GM18909 (cell line): ENCODE data around the gene INSIG1.

Experiments used
- ATAC-seq: cut with Tn5 transposase; IDR thresholded peaks from one replicate; pipeline ENCODE4 v1.9.1; 2021; ENCODE audit warnings: mild to moderate bottlenecking; ENCODE audit not compliant: unreplicated experiment, poor library complexity

Gene INSIG1

DNA sequence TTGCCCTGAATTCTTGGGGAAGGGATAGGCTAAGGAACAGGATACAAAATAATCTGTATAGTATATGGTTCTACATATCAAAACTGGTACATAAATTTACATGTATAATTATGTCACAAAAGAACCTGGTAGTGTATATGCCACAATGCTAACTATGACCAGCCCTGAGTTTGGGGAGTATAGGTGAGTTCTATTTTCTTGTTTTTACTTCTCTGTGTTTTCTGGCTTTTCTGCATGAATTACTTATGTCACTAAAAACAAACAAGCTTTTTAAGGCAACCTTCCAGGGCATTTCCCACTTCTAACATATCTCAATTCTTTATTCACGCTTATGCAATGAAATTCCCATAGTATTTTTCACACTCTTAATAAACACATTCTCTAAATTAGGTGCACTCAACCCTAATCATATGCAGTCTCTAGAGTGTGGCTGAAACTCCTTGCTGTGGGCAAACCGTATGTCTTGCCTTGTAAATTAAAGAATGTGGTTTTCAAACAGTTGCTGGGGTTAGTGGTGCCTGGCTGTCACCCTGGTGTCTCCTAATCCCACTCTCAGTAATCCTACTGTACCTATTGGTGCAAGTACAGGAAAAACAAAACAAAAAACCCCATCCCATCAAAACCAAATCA is 14.0 kb upstream of the INSIG1 start:
- ATAC-seq, result peak; percentile 90

DNA sequence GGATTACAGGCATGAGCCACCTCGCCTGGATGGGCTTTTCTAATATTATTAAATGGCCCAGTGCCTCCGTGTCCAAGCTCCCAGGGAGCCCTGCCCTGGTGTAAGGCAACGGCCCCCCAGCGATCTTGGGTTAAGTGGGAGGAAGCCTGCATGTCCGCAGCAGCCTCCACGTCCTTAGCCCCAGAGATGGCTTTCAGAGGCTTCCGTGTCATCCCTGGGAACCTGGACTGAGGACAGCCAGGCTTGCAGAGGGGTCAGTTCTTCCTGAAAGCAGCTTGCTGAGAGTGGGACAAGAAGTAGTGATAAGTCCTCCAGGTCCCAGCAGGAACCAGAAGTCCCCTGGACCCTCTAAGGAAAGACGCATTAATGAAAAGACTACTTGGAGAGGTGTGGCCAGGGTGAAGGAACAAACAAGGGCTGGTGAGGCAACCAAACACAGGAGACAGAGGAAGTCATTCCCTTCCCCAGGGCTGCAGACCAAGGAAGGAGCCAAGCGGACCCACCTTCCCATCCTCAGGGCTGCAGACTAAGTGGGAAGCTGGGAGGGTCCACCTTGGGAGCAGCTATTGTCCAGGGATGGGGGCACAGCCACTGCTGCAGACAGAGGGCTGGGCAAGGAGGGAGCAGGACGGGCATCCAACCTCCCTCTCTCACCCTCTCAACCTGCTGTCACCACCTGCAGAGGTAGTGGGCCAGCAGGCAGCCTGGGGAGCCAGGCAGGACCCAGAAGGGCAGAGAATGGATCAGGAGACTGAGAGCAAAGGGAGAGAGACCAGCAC is 13.0 kb upstream of the INSIG1 start:
- ATAC-seq, result no peak

DNA sequence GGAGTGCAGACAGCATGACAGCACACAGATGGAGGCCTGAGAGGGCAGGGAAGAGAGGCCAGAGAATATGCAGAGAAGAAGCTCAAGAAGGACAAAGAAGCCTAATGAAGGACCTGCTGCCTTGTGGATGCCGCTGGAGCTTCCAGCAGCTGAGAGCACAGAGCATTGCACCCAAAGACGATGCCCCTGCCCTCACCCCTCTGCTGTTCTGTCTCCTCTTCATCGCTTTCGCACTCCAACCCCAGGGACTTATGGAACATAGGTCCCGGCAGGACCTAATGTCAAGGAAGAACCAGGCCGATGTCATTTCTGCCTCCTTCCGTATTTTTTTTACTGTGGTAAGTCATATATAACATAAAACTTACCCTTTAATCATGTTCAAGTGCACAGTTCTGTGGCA is 12.3 kb upstream of the INSIG1 start:
- no peak for ATAC-seq

DNA sequence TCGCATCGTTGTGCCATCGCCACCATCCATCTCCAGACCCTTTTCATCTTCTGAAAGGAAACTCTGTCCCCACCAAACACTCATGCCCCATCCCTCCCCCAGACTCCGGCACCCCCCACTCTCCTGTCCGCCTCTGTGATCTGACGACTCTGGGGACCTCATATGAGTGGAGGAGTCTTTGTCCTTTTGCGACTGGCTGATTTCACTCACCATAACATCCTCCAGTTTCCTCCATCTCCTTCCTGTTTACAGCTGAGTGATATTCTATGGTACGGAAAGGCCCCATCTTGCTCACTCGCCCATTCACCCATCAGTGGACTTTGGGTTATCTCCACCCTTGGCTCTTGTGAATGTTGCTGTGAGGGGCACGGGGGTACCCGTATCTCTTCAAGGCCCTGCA is 11.8 kb upstream of the INSIG1 start:
- no peak for ATAC-seq

DNA sequence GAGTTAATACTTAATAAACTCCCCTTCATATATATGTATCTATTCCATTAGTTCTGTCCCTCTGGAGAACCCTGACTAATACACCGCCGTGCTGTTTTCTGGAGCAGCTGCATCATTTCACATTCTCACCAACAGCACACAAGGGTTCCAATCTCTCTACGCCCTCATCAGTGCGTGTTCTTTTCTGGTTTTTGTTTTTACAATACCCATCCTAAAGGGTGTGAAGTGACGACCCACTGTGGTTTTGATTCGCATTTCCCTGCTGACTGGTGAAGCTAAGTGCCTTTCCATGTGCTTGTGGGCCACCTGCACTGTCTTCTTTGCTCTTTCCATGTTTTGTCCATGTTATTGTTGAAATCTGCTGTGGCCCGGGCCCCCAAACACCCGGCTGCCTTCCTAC is 11.0 kb upstream of the INSIG1 start:
- ATAC-seq, result no peak

DNA sequence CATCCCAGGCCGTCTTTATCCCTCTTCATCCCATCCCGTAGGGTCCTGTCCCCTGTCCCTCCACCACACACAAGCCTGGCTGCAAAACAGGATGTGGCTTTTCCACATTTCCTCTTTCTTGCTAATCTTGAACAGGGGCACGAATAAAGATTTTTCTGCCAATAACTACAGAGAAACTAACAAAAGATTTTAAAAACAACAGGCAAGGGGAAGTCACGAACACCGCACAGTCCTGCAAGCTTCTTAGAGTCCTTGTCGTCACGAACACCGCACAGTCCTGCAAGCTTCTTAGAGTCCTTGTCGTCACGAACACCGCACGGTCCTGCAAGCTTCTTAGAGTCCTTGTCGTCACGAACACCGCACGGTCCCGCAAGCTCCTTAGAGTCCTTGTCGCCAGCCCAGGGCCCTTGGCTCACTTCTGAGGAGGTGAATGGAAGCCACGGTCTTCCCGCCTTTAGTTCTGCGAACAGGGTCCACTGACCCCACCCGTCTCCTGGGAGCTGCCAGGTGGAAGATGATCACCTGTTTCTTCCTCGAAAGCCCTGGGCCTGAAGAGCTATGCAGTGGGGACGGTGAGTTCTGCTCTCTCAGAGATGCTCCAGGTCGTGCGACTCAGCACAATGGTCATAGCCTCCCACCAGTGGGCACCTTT is 10.3 kb upstream of the INSIG1 start:
- ATAC-seq, result no peak

DNA sequence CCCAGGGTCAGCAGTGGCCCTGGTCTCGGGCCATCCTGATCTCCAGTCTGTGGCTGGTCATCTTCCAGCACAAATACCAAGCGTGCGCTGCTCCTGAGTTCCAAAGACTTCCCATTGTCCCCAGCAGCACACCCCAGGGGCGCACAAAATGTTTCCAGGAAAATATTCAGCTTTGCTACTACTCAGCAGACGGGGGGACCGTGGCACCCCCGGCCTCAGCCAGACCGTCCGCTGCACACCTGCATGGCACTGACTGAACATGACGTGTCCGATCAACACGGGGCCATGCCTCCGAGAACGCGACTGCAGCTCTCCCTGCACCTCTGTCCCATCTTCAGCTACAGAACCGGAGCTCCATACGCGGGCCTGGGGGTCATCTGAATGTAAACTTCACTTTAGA is 9.6 kb upstream of the INSIG1 start:
- no peak for ATAC-seq

DNA sequence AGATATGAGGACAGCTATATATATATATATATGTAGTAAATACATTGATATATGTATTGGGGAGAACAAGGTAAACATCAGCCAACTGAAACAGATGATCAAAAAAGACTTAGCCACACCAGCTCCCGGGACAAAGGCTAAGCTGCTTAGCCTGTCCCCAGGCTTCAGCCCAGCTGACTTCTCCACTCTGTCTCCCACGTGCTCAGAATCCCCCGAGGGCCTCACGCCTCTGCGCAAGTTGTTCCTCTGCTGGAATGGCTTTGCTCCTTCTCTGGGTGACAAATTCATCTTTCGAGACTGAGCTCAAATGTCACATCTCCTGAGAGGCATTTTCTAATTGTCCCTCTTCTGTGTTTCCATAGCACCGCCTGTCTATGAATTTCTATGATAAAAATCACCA is 8.6 kb upstream of the INSIG1 start:
- no peak for ATAC-seq

DNA sequence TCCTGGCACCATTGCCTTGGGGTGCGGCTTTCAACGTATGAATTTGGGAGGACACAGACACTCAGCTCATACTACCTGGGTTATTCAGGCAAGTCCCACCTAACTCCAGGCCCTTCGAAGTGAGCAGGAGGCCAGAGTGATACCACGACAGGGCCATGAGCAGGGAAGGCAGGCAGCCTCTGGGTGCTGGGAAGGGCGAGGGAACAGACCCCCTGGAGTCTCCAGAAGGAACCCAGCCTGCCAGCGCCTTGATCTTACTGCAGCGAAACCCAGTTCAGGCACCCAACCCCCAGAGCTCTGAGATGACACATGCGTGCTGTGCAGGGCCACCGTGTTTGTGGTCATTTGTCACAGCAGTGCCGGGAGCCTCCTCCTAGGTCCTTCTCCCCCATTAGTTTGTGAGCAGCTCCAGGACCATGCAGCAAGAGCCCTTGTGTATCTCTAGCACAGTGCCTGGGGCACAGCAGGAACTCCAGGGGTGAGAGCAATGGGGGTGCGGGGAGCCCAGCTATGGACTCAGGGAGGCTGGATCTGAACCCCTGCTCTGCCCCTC is 7.7 kb upstream of the INSIG1 start:
- ATAC-seq, result no peak

DNA sequence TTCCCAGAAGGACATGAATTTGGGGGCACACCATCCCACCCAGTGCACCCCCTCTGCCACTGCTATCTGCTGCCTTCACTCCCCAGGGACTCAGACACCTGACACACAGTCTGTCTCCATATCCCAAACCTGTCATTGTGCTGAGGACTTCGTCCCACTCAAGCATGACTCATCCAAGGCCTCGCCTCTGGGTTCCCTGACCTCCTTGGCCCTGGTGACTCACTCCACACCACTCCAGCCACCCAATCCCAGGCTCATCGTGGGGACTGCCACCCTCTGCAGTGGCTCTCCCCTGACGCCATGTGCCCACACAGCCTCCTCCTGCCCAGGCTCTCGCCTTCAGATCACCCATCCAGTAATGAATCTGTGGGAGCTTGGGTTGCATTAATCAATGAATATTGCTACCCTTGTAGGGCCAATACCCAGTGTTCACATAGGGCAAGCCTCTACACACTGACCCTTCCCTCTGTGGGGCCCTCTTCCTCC is 6.6 kb upstream of the INSIG1 start:
- no peak for ATAC-seq

DNA sequence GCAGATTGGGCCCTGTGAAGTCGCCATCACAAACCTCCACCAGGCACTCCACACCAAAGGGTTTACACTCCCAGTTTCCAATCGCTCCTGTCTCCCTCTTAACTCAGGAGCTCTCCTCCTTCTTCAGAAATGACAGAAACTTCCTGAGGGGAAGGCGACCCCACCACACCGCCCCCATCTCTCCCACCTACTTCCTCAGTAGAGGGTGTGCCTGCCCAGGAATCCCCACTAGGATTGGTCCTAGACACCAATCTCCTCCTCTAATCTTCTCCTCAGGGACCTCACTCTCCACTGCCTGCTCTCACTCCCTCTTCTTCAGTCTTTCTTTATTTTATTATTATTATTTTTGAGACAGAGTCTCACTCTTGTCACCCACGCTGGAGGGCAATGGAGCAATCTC is 5.9 kb upstream of the INSIG1 start:
- no peak for ATAC-seq

DNA sequence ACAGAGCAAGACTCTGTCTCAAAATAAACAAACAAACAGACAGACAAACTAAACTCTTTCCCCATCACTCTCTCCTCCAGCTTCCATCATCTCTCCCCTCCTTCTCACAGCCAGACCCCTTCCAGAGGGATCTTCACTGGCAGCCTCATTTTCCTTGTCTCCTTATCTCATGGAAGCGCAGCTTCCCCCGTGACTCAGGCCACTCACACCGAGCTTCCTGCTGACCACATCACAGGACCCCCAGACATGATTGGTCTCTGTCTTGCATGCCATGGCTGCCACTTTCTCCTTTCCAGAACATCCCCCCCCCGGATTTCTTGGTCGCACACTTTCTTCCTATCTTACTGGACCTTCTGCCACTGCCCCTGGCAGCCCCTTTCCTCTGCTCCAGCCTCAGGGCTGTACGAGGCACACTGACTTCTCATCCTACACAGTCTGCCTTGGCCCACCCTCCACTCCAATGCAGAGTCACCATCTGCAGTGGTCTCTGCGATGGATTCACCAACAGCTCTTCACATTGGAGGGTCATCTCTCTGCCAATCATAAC is 4.9 kb upstream of the INSIG1 start:
- no peak for ATAC-seq

DNA sequence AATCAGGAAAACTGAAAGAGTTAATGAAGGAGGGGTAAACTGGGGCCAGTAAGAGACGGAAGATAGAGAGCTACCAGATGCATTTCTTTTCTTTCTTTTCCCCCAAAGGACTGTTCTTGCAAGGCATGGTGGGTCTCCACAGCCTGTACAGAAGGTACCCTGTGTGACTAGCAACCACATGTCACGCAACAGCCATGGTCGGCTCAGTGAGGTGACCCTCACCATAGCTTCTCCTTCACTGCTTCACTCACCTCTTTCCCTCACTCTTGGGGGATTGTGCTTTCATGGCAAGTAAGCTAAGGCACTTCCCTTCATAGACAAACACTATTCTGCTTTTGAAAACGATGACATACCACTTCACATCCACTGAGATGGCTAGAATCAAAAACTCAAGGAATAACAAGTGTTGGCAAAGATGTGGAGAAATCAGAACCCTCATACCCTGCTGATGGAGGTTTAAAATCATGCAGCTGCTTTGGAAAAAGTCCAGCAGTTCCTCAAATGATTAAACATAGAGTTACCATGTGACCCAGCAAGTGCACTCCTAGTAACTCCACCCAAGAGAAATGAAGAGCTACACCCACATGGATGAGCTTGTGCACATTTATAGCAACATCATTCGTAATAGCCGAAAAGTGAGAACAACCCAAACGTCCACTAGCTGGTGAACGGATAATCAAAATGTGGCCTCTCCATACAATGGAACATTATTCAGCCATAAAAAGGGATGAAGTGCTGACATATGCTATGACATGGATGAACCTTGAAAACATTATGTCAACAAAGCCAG is 3.8 kb upstream of the INSIG1 start:
- no peak for ATAC-seq

DNA sequence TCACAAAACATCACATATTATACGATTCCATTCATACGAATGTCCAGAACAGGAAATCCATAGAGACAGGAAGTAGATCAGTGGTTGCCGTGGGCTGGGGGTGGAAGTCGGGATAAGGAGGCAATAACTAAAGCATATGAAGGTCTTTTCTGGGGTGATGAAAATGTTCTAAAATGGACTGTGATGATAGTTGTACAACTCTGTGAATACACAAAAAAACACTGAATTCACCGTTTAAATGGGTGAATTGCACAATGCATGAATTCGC is 3.2 kb upstream of the INSIG1 start:
- no peak for ATAC-seq

DNA sequence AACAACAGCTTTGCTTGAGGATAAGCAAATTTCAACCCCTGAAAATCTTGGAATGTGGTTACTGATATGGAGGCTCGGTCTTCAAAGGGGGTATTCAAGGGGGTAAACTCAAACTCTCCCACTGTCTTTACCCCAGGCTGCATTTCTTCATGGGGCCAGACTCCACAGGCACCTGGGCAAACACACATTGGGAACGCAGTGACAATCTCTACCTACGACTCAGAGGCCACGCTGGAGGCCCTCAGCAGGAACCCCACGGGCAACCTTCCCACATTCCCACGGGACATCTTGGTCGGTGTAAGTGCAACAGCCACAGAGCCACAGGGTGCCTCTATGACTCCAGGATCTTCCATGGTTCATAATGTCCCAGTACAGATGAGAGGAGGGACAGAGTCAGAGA is 2.2 kb upstream of the INSIG1 start:
- ATAC-seq, result no peak

DNA sequence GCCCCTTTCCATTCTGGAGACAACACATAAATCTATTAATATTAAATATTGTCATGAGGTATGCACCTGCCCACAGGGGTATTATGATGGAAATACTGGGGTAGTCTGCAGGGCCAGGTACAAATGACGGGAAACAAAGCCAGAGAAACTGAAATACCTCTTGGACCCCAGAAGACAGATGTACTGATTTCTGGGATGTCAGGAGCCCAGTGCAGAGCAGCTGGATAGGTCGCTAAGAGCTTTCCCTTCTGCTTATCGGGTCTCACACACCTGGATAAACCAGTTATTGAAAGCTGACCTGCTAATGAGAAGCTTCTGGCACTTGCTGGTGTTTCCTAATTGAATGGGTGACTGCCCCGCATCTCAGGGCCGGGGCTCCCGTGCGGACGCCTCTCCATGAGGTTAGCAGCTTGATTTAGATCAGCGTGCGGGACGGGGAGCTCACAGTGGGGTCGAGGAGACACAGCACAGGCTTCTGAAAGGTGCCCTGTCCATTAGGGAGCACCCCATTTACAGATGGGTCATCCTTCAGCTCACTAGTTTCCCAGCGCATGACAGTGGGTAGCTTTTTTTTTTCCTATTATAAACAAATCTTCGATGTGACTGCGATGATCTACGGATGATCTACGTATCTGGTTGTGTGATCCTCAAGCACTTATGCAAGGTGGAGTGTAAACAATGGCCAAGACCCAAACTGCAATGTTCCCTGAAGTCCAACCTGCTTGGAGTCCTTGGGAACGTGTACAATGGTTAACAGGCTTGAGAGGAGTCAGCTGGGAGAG is 1.5 kb upstream of the INSIG1 start:
- no peak for ATAC-seq

DNA sequence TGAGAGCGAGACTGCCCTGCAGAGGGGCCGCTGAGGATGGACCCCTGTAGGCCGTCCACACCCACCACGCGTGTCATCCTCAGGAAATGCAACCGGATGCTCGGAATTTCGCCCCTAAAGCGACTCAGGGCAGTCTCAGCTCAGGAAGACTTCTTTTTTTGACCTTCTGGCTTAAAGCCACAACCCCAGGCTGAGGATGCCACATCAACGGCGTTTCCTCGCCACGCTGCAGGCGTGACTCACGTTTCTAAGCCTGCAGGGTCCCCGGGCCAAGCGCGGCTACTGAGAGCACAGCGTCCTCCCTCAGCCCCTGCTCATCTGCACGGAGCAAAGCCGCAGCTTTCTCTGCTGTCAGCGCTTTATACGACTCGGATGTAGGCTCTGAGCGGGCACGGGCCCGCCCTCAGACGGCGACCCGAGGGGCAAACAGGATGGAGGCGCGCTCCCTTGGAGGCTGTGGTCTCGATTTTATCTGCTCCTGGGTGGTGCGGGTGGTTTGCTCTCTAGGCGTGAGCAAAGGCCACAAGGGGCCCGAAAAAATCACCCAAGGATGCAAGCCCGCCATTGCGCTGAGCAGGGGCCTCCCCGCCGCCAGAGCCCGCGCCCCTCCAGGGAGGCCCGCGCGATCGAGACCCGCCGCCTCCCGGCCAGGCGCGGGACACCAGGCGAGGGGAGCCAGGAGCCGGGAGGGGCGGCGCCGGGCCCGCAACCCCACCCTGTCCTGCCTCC is 726 bp upstream of the INSIG1 start:
- peak; percentile 53 for ATAC-seq

DNA sequence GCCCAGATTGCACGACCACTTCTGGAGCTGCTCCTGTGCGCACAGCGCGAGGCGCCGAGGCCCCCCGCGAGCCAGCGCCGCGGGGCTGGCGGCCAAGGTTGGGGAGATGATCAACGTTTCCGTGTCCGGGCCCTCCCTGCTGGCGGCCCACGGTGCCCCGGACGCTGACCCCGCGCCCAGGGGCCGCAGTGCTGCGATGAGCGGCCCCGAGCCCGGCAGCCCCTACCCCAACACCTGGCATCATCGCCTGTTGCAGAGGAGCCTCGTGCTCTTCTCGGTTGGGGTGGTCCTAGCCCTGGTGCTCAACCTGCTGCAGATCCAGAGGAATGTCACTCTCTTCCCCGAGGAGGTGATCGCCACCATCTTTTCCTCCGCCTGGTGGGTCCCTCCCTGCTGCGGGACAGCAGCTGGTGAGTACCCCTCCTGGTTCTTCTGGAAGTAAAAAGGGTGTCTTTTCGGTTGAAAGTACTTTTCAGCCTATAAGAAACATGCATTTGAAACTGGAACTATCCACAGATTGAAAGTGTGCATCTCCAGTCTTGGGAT is 683 bp downstream of the INSIG1 start:
- peak; percentile 2 for ATAC-seq
